ENCODE measurements around the gene ARHGEF16. TPM values are rescaled to one million over a fixed set of nuclear protein-coding genes. Genes with fewer than 3 reads are reported as not detected.

Gene ARHGEF16
- total RNA-seq, 1 donor from 2014 or later, result 1.5 TPM

GRCh38 chr1:3420218-3420951 lies 34.1 kb upstream of the ARHGEF16 start:
- DNase-seq (ENCODE audit: extremely low read depth, low read depth, low spot score), result no peak

GRCh38 chr1:3422638-3423037 lies 31.8 kb upstream of the ARHGEF16 start:
- DNase-seq (ENCODE audit: extremely low read depth, low read depth, low spot score), result no peak

- no peak for DNase-seq (ENCODE audit: extremely low read depth, low read depth, low spot score)
These were observed 31.1 kb upstream of the ARHGEF16 start for GRCh38 chr1:3423245-3423829.

- no peak for DNase-seq (ENCODE audit: extremely low read depth, low read depth, low spot score)
These were observed 30.4 kb upstream of the ARHGEF16 start for GRCh38 chr1:3423896-3424611.

- no peak for DNase-seq (ENCODE audit: extremely low read depth, low read depth, low spot score)
These were observed 28.8 kb upstream of the ARHGEF16 start for GRCh38 chr1:3425486-3426215.

GRCh38 chr1:3426956-3427535 lies 27.4 kb upstream of the ARHGEF16 start:
- no peak for DNase-seq (ENCODE audit: extremely low read depth, low read depth, low spot score)

- no peak for DNase-seq (ENCODE audit: extremely low read depth, low read depth, low spot score)
These were observed 26.5 kb upstream of the ARHGEF16 start for GRCh38 chr1:3427711-3428704.

- no peak for DNase-seq (ENCODE audit: extremely low read depth, low read depth, low spot score)
These were observed 25.6 kb upstream of the ARHGEF16 start for GRCh38 chr1:3428899-3429298.

- DNase-seq (ENCODE audit: extremely low read depth, low read depth, low spot score), result no peak
These were observed 25.1 kb upstream of the ARHGEF16 start for GRCh38 chr1:3429320-3429719.

- no peak for DNase-seq (ENCODE audit: extremely low read depth, low read depth, low spot score)
These were observed 24.7 kb upstream of the ARHGEF16 start for GRCh38 chr1:3429766-3430165.

- no peak for DNase-seq (ENCODE audit: extremely low read depth, low read depth, low spot score)
These were observed 24.1 kb upstream of the ARHGEF16 start for GRCh38 chr1:3430406-3430805.

GRCh38 chr1:3430820-3431219 lies 23.6 kb upstream of the ARHGEF16 start:
- no peak for DNase-seq (ENCODE audit: extremely low read depth, low read depth, low spot score)

GRCh38 chr1:3431266-3431665 lies 23.2 kb upstream of the ARHGEF16 start:
- DNase-seq (ENCODE audit: extremely low read depth, low read depth, low spot score), result no peak

GRCh38 chr1:3431686-3432085 lies 22.8 kb upstream of the ARHGEF16 start:
- no peak for DNase-seq (ENCODE audit: extremely low read depth, low read depth, low spot score)

- no peak for DNase-seq (ENCODE audit: extremely low read depth, low read depth, low spot score)
These were observed 22.2 kb upstream of the ARHGEF16 start for GRCh38 chr1:3432306-3432705.

- no peak for DNase-seq (ENCODE audit: extremely low read depth, low read depth, low spot score)
These were observed 21.4 kb upstream of the ARHGEF16 start for GRCh38 chr1:3433076-3433475.

GRCh38 chr1:3433596-3434320 lies 20.7 kb upstream of the ARHGEF16 start:
- no peak for DNase-seq (ENCODE audit: extremely low read depth, low read depth, low spot score)

GRCh38 chr1:3434406-3435110 lies 19.9 kb upstream of the ARHGEF16 start:
- no peak for DNase-seq (ENCODE audit: extremely low read depth, low read depth, low spot score)

Data from glomerular endothelial cell (primary cell).